H9 (cell line): ENCODE measurements around the gene COL4A2. TPM values are rescaled to one million over a fixed set of nuclear protein-coding genes. Genes with fewer than 3 reads are reported as not detected.

ENCODE experiments used
- DNase-seq: peaks from one replicate; pipeline ENCODE4 v3.0.0-alpha.2; 2017
- H2AFZ ChIP-seq: one replicate; pipeline ENCODE4 v1.6.1; 2013; ENCODE audit warnings: mild to moderate bottlenecking, low read length, control low read depth, moderate library complexity
- H2AK5ac ChIP-seq: 2 replicates; pipeline ENCODE4 v1.6.1; 2013; ENCODE audit warnings: low read length, control low read depth, mixed read lengths; ENCODE audit not compliant: insufficient read length
- H2BK120ac ChIP-seq: one replicate; pipeline ENCODE4 v1.6.1; 2013; ENCODE audit warnings: low read depth, mild to moderate bottlenecking, low read length, control low read depth, inconsistent platforms; ENCODE audit not compliant: poor library complexity, severe bottlenecking
- H2BK12ac ChIP-seq: 2 replicates; pipeline ENCODE4 v1.6.1; 2013; ENCODE audit warnings: low read length, control low read depth, mixed read lengths, low read depth; ENCODE audit not compliant: insufficient read length
- H2BK15ac ChIP-seq: 2 replicates; pipeline ENCODE4 v1.6.1; 2013; ENCODE audit warnings: low read depth, low read length, control low read depth
- H2BK20ac ChIP-seq: one replicate; pipeline ENCODE4 v1.6.1; 2013; ENCODE audit warnings: low read depth, mild to moderate bottlenecking, low read length, control low read depth, inconsistent platforms; ENCODE audit not compliant: poor library complexity, severe bottlenecking
- H2BK5ac ChIP-seq: 2 replicates; pipeline ENCODE4 v1.6.1; 2013; ENCODE audit warnings: low read length, control low read depth, mixed read lengths; ENCODE audit not compliant: insufficient read length
- H3K14ac ChIP-seq: 2 replicates; pipeline ENCODE4 v1.6.1; 2013; ENCODE audit warnings: low read length, control low read depth; ENCODE audit not compliant: insufficient read depth
- H3K18ac ChIP-seq: 2 replicates; pipeline ENCODE4 v1.6.1; 2013; ENCODE audit warnings: low read depth, mild to moderate bottlenecking, mixed read lengths, low read length, control low read depth; ENCODE audit not compliant: insufficient read length
- H3K23ac ChIP-seq: 2 replicates; pipeline ENCODE4 v1.6.1; 2013; ENCODE audit warnings: low read length, control low read depth, mixed read lengths, low read depth; ENCODE audit not compliant: insufficient read length
- H3K23me2 ChIP-seq: 2 replicates; pipeline ENCODE4 v1.6.1; 2013; ENCODE audit warnings: low read depth, mild to moderate bottlenecking, mixed read lengths, low read length, control low read depth; ENCODE audit not compliant: insufficient read length, poor library complexity, severe bottlenecking
- H3K27ac ChIP-seq: 2 replicates; pipeline ENCODE4 v1.5.1; 2013; ENCODE audit warnings: low read length, control low read depth, mixed read lengths, low read depth; ENCODE audit not compliant: insufficient read length
- H3K27me3 ChIP-seq: 2 replicates; pipeline ENCODE4 v1.6.1; 2013; ENCODE audit warnings: low read length, control low read depth, inconsistent platforms; ENCODE audit not compliant: insufficient read depth
- H3K4ac ChIP-seq: 2 replicates; pipeline ENCODE4 v1.6.1; 2013; ENCODE audit warnings: low read depth, mild to moderate bottlenecking, control low read depth, inconsistent platforms, low read length, moderate library complexity
- H3K4me1 ChIP-seq: 2 replicates; pipeline ENCODE4 v1.6.1; 2013; ENCODE audit warnings: low read length, control low read depth, inconsistent platforms; ENCODE audit not compliant: insufficient read depth
- H3K4me2 ChIP-seq: 2 replicates; pipeline ENCODE4 v1.6.1; 2013; ENCODE audit warnings: low read length, control low read depth, mixed read lengths; ENCODE audit not compliant: insufficient read length, insufficient read depth
- H3K56ac ChIP-seq: 2 replicates; pipeline ENCODE4 v1.6.1; 2013; ENCODE audit warnings: low read depth, mild to moderate bottlenecking, mixed read lengths, low read length, control low read depth; ENCODE audit not compliant: insufficient read length
- H3K79me1 ChIP-seq: 2 replicates; pipeline ENCODE4 v1.6.1; 2013; ENCODE audit warnings: low read depth, mild to moderate bottlenecking, moderate library complexity, low read length, control low read depth, inconsistent platforms; ENCODE audit not compliant: insufficient read depth, poor library complexity, severe bottlenecking
- H3K79me2 ChIP-seq: 2 replicates; pipeline ENCODE4 v1.6.1; 2013; ENCODE audit warnings: low read length, control low read depth, inconsistent platforms; ENCODE audit not compliant: insufficient read depth
- H3K9ac ChIP-seq: 2 replicates; pipeline ENCODE4 v1.6.1; 2013; ENCODE audit warnings: low read length, control low read depth, mixed read lengths; ENCODE audit not compliant: insufficient read length; ENCODE audit errors: extremely low read depth
- H3K9me3 ChIP-seq: one replicate; pipeline ENCODE4 v1.6.1; 2013; ENCODE audit warnings: low read depth, low read length, inconsistent platforms; ENCODE audit not compliant: control insufficient read depth
- H3T11ph ChIP-seq: one replicate; pipeline ENCODE4 v1.6.1; 2013; ENCODE audit warnings: mild to moderate bottlenecking, low read length, control low read depth, inconsistent platforms
- H4K20me1 ChIP-seq: one replicate; pipeline ENCODE4 v1.6.1; 2013; ENCODE audit not compliant: control insufficient read depth, insufficient read length, insufficient read depth
- H4K5ac ChIP-seq: 2 replicates; pipeline ENCODE4 v1.6.1; 2013; ENCODE audit warnings: low read depth, mild to moderate bottlenecking, mixed read lengths, low read length, control low read depth; ENCODE audit not compliant: insufficient read length
- H4K8ac ChIP-seq: replicated peaks from 2 replicates; pipeline ENCODE4 v1.6.1; 2013; ENCODE audit warnings: low read length, control low read depth, mixed read lengths, low read depth; ENCODE audit not compliant: insufficient read length
- H4K91ac ChIP-seq: 2 replicates; pipeline ENCODE4 v1.6.1; 2013; ENCODE audit warnings: low read depth, mild to moderate bottlenecking, moderate library complexity, mixed read lengths, low read length, control low read depth; ENCODE audit not compliant: insufficient read length
- H3K27ac Mint-ChIP-seq, 3 experiments: 2 replicates in 2 of 3; 3 replicates in 1 of 3; pipeline ENCODE4 v1.8.0; 2020 to 2021; ENCODE audit warnings: mixed read lengths in 3 of 3, mild to moderate bottlenecking in 1 of 3, moderate library complexity in 1 of 3
- H3K27me3 Mint-ChIP-seq: 2 replicates; pipeline ENCODE4 v1.8.0; 2021; ENCODE audit warnings: low read depth, mild to moderate bottlenecking, moderate library complexity, mixed read lengths
- H3K36me3 Mint-ChIP-seq, 3 experiments: 2 replicates in 2 of 3; 3 replicates in 1 of 3; pipeline ENCODE4 v1.8.0; 2020 to 2021; ENCODE audit warnings: low read depth in 3 of 3, mixed read lengths in 3 of 3; ENCODE audit not compliant: insufficient read depth in 1 of 3
- H3K4me1 Mint-ChIP-seq, 2 experiments: 2 replicates each; pipeline ENCODE4 v1.8.0; 2020; ENCODE audit warnings: mixed read lengths in 2 of 2
- H3K4me3 Mint-ChIP-seq, 2 experiments: 2 replicates in 1 of 2; 3 replicates in 1 of 2; pipeline ENCODE4 v1.8.0; 2020 to 2021; ENCODE audit warnings: mild to moderate bottlenecking in 2 of 2, mixed read lengths in 2 of 2, moderate library complexity in 1 of 2
- H3K9me3 Mint-ChIP-seq, 2 experiments: 2 replicates in 1 of 2; 3 replicates in 1 of 2; pipeline ENCODE4 v1.8.0; 2020; ENCODE audit warnings: mild to moderate bottlenecking in 2 of 2, mixed read lengths in 2 of 2, moderate library complexity in 1 of 2
- WGBS: extraction: QIAGEN DNeasy Blood & Tissue Kit; methylation state at CpG from one replicate; pipeline ENCODE4 v1.1.7; 2013; ENCODE audit warnings: missing lambda C conversion rate, low lambda C conversion rate, mixed read lengths; ENCODE audit not compliant: insufficient read length; ENCODE audit errors: extremely low coverage; 5-methylcytosine and 5-hydroxymethylcytosine counted together
- total RNA-seq: library from RNA; stranded (reverse); gene quantifications from 2 replicates; pipeline ENCODE4 v1.2.1, GENCODE V29; 2021
- TF ChIP-seq, protein P1 (sequence below): fragments of 200-600 bp; sonication (generic); conservative IDR thresholded peaks from 3 replicates; pipeline ENCODE4 v1.8.0; 2021; ENCODE audit warnings: antibody characterized with exemption, mild to moderate bottlenecking

COL4A2 gene
- total RNA-seq, 1 experiment from 2014 or later = 76.5 TPM

DNA sequence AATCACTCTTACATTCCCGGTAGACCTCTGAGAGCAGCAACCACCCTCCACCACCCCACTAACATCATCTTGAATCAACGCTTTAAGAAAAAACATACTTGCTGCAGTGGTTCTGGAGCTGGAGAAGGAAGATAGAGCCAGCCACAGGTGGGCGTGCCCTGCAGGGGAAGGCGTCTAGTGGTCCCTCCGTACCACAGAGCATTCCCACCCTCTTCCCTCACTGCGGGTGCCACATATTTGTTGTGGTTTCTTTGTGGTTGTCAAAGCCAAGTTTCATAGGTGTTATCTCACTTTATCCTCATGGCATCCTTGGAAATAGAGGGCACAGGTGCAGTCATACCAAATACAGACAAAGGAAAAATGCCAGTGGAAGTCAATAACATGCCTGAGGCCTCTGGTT is 22.2 kb downstream of the COL4A2 start:
- no peak overlapping the region for H2BK120ac ChIP-seq
- no peaks in the 10 kb centered on the region for H3K27me3 ChIP-seq
- no peaks in the 10 kb centered on the region; the same call in 1 of the 2 replicates for H3K79me2 ChIP-seq
- H3K4me2 ChIP-seq = no peak overlapping the region
- WGBS = no CpG with 5 or more reads among the region's 6 CpGs
- H2BK20ac ChIP-seq = no peak overlapping the region
- H3K4me1 ChIP-seq = no peaks in the 10 kb centered on the region; the same call in 1 of the 2 replicates
- H3K4me3 Mint-ChIP-seq = no peak overlapping the region
- no peak overlapping the region for H3K9ac ChIP-seq
- peaks cover 48 to 54% of the 10 kb centered on the region in 2 experiments for H3K4me1 Mint-ChIP-seq
- no peaks in the 10 kb centered on the region for H3K27me3 Mint-ChIP-seq
- no peak overlapping the region for H3K14ac ChIP-seq
- no peak overlapping the region for H3T11ph ChIP-seq
- no peak overlapping the region for H4K8ac ChIP-seq
- no peak overlapping the region for H4K5ac ChIP-seq
- H3K23me2 ChIP-seq = no peaks in the 10 kb centered on the region
- no peaks in the 10 kb centered on the region for H4K20me1 ChIP-seq
- no peak overlapping the region for H3K4ac ChIP-seq
- no peak overlapping the region for H2BK15ac ChIP-seq
- no peaks in the 10 kb centered on the region for H3K79me1 ChIP-seq
- H3K9me3 Mint-ChIP-seq = no peaks in the 10 kb centered on the region
- no peak overlapping the region; a peak in 2 of 7 replicates for H3K27ac Mint-ChIP-seq
- no peak overlapping the region for H3K27ac ChIP-seq
- H2AFZ ChIP-seq = no peak overlapping the region
- H2BK5ac ChIP-seq = no peak overlapping the region
- no peaks in the 10 kb centered on the region for H3K9me3 ChIP-seq
- H4K91ac ChIP-seq = no peak overlapping the region
- H2BK12ac ChIP-seq = no peak overlapping the region
- TF ChIP-seq, protein P1, sequence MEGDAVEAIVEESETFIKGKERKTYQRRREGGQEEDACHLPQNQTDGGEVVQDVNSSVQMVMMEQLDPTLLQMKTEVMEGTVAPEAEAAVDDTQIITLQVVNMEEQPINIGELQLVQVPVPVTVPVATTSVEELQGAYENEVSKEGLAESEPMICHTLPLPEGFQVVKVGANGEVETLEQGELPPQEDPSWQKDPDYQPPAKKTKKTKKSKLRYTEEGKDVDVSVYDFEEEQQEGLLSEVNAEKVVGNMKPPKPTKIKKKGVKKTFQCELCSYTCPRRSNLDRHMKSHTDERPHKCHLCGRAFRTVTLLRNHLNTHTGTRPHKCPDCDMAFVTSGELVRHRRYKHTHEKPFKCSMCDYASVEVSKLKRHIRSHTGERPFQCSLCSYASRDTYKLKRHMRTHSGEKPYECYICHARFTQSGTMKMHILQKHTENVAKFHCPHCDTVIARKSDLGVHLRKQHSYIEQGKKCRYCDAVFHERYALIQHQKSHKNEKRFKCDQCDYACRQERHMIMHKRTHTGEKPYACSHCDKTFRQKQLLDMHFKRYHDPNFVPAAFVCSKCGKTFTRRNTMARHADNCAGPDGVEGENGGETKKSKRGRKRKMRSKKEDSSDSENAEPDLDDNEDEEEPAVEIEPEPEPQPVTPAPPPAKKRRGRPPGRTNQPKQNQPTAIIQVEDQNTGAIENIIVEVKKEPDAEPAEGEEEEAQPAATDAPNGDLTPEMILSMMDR = no peak
- H3K36me3 Mint-ChIP-seq = peaks cover 0 to 7% (median under 1%) of the 10 kb centered on the region in 3 experiments; a peak in 5 of 7 replicates
- H2AK5ac ChIP-seq = no peak overlapping the region
- no peak overlapping the region for H3K56ac ChIP-seq
- no peak for DNase-seq
- H3K18ac ChIP-seq = no peak overlapping the region
- H3K23ac ChIP-seq = no peak overlapping the region
